ENCODE measurements around the gene STARD3NL.

DNA sequence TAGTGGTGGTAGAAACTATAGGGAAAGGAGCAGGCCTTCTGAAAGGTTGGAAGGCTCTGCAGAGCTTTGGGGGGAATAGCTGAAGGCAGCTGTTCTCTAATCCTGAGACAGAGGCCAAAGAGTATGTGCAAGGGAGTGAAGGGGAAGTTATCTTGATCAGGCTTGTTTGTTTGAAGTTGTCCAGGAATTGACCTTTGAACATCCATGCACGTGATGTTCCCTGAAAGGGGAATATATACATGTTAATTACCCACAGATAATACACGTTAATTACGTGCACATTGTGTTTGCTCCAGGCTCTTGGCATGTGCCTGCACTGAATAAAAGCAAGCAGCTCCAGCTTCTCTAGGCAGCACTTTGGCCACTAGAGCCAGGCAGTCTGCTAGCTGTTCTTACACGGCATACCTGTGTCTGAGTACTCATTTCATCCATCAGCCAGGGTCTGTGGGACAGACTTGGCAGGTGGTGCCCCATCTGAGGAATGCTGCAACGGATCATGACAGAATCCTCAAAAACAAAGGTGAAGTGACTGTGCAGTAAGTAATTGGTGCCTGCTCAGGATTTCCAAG lies 18.0 kb upstream of the STARD3NL start:
- TF ChIP-seq, protein P1, sequence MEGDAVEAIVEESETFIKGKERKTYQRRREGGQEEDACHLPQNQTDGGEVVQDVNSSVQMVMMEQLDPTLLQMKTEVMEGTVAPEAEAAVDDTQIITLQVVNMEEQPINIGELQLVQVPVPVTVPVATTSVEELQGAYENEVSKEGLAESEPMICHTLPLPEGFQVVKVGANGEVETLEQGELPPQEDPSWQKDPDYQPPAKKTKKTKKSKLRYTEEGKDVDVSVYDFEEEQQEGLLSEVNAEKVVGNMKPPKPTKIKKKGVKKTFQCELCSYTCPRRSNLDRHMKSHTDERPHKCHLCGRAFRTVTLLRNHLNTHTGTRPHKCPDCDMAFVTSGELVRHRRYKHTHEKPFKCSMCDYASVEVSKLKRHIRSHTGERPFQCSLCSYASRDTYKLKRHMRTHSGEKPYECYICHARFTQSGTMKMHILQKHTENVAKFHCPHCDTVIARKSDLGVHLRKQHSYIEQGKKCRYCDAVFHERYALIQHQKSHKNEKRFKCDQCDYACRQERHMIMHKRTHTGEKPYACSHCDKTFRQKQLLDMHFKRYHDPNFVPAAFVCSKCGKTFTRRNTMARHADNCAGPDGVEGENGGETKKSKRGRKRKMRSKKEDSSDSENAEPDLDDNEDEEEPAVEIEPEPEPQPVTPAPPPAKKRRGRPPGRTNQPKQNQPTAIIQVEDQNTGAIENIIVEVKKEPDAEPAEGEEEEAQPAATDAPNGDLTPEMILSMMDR (IDR thresholded peaks at IDR 0.05) = no peak
- TF ChIP-seq POLR2A (IDR thresholded peaks at IDR 0.05; ENCODE audit: low read depth) (no peak), POLR2AphosphoS5 (IDR thresholded peaks at IDR 0.05) (no peak), EP300 (IDR thresholded peaks at IDR 0.05) (no peak)
